Osteoblast (primary cell): ENCODE results near the gene FBXO24. TPM values are rescaled to one million over a fixed set of nuclear protein-coding genes. Genes with fewer than 3 reads are reported as not detected.

ENCODE experiments used
- DNase-seq: peaks from one replicate; pipeline ENCODE4 v3.0.0; 2011; ENCODE audit warnings: low spot score, mixed read lengths; ENCODE audit not compliant: insufficient read length; ENCODE audit errors: missing footprints
- H2AFZ ChIP-seq: 2 replicates; pipeline ENCODE4 v1.6.0; 2011; ENCODE audit warnings: mild to moderate bottlenecking, low read length
- H3K27ac ChIP-seq: 2 replicates; pipeline ENCODE4 v1.5.1; 2011; ENCODE audit warnings: mild to moderate bottlenecking, low read depth, low read length, moderate library complexity
- H3K27me3 ChIP-seq: 2 replicates; pipeline ENCODE4 v1.6.0; 2012; ENCODE audit warnings: mild to moderate bottlenecking, control low read depth, inconsistent platforms, low read length, moderate library complexity; ENCODE audit not compliant: insufficient read depth
- H3K36me3 ChIP-seq: 2 replicates; pipeline ENCODE4 v1.5.1; 2011; ENCODE audit warnings: mild to moderate bottlenecking, low read length, control low read depth, moderate library complexity; ENCODE audit not compliant: insufficient read depth
- H3K4me1 ChIP-seq: 2 replicates; pipeline ENCODE4 v1.5.1; 2011; ENCODE audit warnings: mild to moderate bottlenecking, low read length, control low read depth, moderate library complexity; ENCODE audit not compliant: insufficient read depth
- H3K4me2 ChIP-seq: 2 replicates; pipeline ENCODE4 v1.6.0; 2011; ENCODE audit warnings: mild to moderate bottlenecking, low read length; ENCODE audit not compliant: insufficient read depth
- H3K4me3 ChIP-seq: fragments of 200-600 bp; sonication (generic); 3 replicates; pipeline ENCODE4 v1.5.1; 2012; ENCODE audit warnings: mild to moderate bottlenecking, low read length, inconsistent platforms; ENCODE audit not compliant: insufficient read depth
- H3K79me2 ChIP-seq: 2 replicates; pipeline ENCODE4 v1.6.0; 2012; ENCODE audit warnings: mild to moderate bottlenecking, low read length, control low read depth, inconsistent platforms; ENCODE audit not compliant: insufficient read depth
- H3K9me3 ChIP-seq: 2 replicates; pipeline ENCODE4 v1.5.1; 2011; ENCODE audit warnings: low read depth, low read length, control low read depth
- H4K20me1 ChIP-seq: 2 replicates; pipeline ENCODE4 v1.6.0; 2012; ENCODE audit warnings: mild to moderate bottlenecking, low read length, control low read depth; ENCODE audit not compliant: insufficient read depth
- total RNA-seq: library from RNA; depleted of rRNA; stranded (reverse); fragments of >200 nt; gene quantifications from 2 replicates; pipeline ENCODE4 v1.2.3, GENCODE V29; 2012
- TF ChIP-seq, protein P1 (sequence below): IDR thresholded peaks from 2 replicates; pipeline ENCODE4 v1.5.1; 2011; ENCODE audit warnings: mild to moderate bottlenecking, low read depth, low read length, moderate library complexity; ENCODE audit errors: extremely low read depth

Gene FBXO24
- total RNA-seq, 1 donor = 0.36 TPM

DNA sequence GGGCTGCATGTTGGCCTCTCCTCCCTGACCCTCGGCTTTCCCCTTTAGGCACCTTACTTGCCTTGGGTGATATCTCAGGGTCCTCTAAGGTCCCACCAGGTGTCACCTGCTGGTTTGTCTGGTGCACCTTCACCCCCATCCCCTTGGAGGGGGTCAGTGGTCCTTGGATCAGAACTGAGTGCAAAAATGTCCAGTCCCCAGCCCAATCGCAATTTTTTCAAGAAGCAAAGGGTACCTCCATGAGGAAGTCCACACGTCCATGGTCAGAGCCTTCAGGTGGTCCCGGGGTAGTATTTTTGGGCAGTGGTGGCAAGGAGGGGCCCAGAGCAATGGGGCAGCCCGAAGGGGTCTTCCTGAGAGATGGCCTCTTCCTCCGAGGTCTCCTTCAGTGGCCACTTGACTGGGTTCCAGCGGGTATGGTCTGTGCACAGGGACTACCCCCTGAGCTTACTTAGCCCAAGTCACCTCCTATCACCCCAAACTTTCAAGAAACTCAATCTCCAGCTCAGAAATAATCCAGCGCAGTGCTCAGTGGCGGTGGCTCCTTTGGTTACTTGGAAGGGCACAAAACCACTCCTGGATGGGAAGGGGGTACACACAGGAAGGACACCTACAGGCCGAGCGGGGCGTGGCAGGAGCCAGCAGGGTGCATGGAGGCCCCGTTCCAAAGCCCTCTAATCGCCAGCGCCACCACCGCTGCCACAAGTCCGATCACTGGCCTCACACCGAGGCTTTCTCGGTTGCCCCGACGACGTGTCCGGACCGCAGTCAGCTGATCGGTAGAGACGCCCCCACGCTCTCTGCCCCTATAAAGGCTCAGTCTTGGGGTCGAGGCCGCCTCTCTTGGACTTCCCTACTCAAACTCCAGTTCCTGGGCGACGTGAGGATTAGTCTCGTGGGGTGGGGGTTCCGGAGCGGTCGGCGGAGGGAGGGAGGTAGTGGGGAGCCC lies 17.0 kb upstream of the FBXO24 start:
- Histone ChIP-seq H3K9me3 (no peaks in the 10 kb centered on the region), H3K4me1 (peaks cover 8% of the 10 kb centered on the region), H3K79me2 (no peaks in the 10 kb centered on the region), H3K27me3 (peaks cover 2% of the 10 kb centered on the region), H3K36me3 (no peaks in the 10 kb centered on the region), H4K20me1 (peaks cover 4% of the 10 kb centered on the region), H2AFZ (peak overlapping the region; percentile 41), H3K27ac (no peak overlapping the region), H3K4me3 (peak overlapping the region; percentile 63), H3K4me2 (peak overlapping the region; percentile 75)
- TF ChIP-seq, protein P1, sequence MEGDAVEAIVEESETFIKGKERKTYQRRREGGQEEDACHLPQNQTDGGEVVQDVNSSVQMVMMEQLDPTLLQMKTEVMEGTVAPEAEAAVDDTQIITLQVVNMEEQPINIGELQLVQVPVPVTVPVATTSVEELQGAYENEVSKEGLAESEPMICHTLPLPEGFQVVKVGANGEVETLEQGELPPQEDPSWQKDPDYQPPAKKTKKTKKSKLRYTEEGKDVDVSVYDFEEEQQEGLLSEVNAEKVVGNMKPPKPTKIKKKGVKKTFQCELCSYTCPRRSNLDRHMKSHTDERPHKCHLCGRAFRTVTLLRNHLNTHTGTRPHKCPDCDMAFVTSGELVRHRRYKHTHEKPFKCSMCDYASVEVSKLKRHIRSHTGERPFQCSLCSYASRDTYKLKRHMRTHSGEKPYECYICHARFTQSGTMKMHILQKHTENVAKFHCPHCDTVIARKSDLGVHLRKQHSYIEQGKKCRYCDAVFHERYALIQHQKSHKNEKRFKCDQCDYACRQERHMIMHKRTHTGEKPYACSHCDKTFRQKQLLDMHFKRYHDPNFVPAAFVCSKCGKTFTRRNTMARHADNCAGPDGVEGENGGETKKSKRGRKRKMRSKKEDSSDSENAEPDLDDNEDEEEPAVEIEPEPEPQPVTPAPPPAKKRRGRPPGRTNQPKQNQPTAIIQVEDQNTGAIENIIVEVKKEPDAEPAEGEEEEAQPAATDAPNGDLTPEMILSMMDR = peak; percentile 24
- peak; percentile 88 for DNase-seq

DNA sequence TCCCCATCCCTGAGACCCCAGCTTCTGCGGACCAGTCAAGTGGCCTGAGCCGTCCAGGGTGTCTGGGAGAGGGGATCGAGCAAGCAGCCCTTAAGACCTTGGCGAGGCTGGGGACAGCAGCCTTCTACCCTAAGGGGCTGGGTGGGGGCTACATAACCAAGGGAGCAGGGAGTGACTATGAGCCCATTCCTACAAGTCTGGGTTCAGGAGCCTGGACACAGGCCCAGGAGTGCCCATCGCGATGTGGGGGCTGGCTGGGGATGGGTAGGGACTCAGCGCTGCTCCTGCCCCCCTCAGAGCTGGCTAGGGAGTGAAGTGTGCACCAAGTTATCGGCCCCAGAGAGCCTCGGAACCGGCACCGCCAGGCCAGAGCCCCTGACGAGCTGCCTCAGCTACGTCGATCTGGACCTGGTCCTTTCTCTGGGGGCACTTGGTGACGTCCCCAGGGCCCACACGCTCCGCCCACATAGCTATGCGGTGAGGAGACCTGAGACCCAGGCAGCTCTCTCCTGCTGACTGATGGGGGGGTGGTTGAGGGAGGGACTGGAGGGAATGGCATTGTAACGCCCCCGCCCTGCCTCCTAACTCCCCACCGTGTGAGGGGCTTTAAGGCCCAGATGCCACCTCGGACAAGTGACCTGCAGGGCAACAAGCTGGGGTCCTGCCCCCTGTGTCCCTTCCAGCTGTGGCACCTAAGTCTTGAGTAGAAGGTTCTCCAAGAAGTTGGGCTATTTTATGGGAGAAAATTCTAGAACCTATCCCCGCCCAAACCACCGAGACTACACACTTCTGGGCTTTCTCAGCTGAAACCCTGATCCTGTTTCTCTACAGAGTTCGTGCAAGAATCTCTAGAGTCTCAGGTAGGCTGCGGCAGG lies 14.9 kb upstream of the FBXO24 start:
- Histone ChIP-seq H3K27ac (no peak overlapping the region), H3K4me2 (no peak overlapping the region), H3K27me3 (peaks cover 2% of the 10 kb centered on the region), H3K9me3 (no peaks in the 10 kb centered on the region), H3K4me1 (peaks cover 8% of the 10 kb centered on the region), H2AFZ (no peak overlapping the region), H3K79me2 (no peaks in the 10 kb centered on the region), H3K4me3 (no peak overlapping the region), H3K36me3 (peaks cover 8% of the 10 kb centered on the region), H4K20me1 (peaks cover 4% of the 10 kb centered on the region)
- TF ChIP-seq, protein P1 = no peak
- DNase-seq = peak; percentile 78

DNA sequence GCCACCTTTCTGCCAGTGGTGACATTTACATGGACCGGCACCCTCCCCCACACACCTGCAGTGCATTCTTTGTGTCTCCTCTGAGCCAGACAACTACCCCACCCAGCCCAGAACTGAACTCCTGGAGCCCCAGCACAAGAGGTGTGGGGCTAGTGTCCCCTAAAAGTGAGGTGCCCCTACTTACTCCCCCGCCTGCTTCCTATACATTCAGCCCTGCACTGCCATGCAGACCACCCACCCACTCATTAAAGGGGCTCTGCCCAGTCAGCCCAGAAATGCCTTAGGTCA lies 14.4 kb upstream of the FBXO24 start:
- Histone ChIP-seq H2AFZ (no peak overlapping the region), H3K4me1 (peaks cover 8% of the 10 kb centered on the region), H3K9me3 (no peaks in the 10 kb centered on the region), H3K27me3 (peaks cover 2% of the 10 kb centered on the region), H3K27ac (no peak overlapping the region), H3K4me2 (no peak overlapping the region), H3K79me2 (no peaks in the 10 kb centered on the region), H3K36me3 (peaks cover 8% of the 10 kb centered on the region), H4K20me1 (peaks cover 4% of the 10 kb centered on the region), H3K4me3 (no peak overlapping the region)
- TF ChIP-seq, protein P1 = no peak
- DNase-seq = peak; percentile 72
